Adrenal gland (tissue), 12 donors: ENCODE results near the gene MYO18B. TPM values are rescaled to one million over a fixed set of nuclear protein-coding genes. Genes with fewer than 3 reads are reported as not detected.

ENCODE experiments used
- DNase-seq, 7 donors: peaks; one replicate each; pipeline ENCODE4 v3.0.0-alpha.2; 2019 to 2020
- H3K27ac ChIP-seq, 5 donors: fragments of 200-600 bp; sonication (generic) in 4 of 5; 1 replicate in 3 of 5; 2 replicates in 2 of 5; pipeline versions ENCODE4 v1.5.1 to v1.8.0; 2016 to 2020; ENCODE audit warnings: mild to moderate bottlenecking in 1 of 5
- H3K27me3 ChIP-seq: fragments of 200-600 bp; 2 replicates; pipeline ENCODE4 v1.8.0; 2021
- H3K36me3 ChIP-seq, 2 donors: fragments of 200-600 bp; replicated peaks in 1 of 2; 1 replicate in 1 of 2; 2 replicates in 1 of 2; pipeline versions ENCODE4 v1.5.1 to v1.8.0; 2018 to 2022
- H3K4me1 ChIP-seq, 2 donors: fragments of 200-600 bp; replicated peaks in 1 of 2; 1 replicate in 1 of 2; 2 replicates in 1 of 2; pipeline versions ENCODE4 v1.5.1 to v1.8.0; 2018 to 2021
- H3K4me3 ChIP-seq, 4 donors: fragments of 200-600 bp; sonication (generic) in 3 of 4; one replicate each; pipeline ENCODE4 v1.5.1; 2016 to 2018
- H3K9me3 ChIP-seq, 3 donors: fragments of 200-600 bp; sonication (generic) in 1 of 3; replicated peaks in 1 of 3; 1 replicate in 2 of 3; 2 replicates in 1 of 3; pipeline versions ENCODE4 v1.5.1 to v1.8.0; 2016 to 2021
- POLR2A ChIP-seq, 2 donors: fragments of 450-650 bp; IDR thresholded peaks; one replicate each; pipeline ENCODE4 v1.6.1; 2017; ENCODE audit warnings: antibody characterized with exemption in 2 of 2, mild to moderate bottlenecking in 2 of 2, moderate library complexity in 1 of 2
- WGBS, 4 donors: extraction: QIAGEN DNeasy Blood & Tissue Kit in 2 of 4; methylation state at CpG; one replicate each; pipeline versions ENCODE4 v1.1.5 to v1.1.7; 2013 to 2017; 5-methylcytosine and 5-hydroxymethylcytosine counted together
- intact Hi-C, 2 donors: fragments of 100-400 bp; cut with DNase I; formaldehyde crosslinking; loops; one replicate each; pipeline versions ENCODE4 v1.14.1 to v1.15.0; 2022 to 2023
- polyA plus RNA-seq, 3 donors: library from polyadenylated mRNA; stranded (reverse); fragments of 200-250 nt in 2 of 3; fragments of 350-450 nt in 1 of 3; fragmentation: Illumina TruSeq in 1 of 3; extraction: RNeasy Lipid Tissue Mini Kit (QIAGEN cat#74804) in 1 of 3; gene quantifications; one replicate each; pipeline ENCODE4 v1.2.3, GENCODE V29; 2013 to 2014
- total RNA-seq, 9 donors: library from RNA; depleted of rRNA in 4 of 9; stranded (reverse); fragments of >200 nt in 4 of 9; fragments of 120-200 nt in 1 of 9; fragmentation: NEBNext Ultra II Directional in 1 of 9; extraction: Animal tissue kit (Norgen Biotek cat#: 25700) in 1 of 9; gene quantifications; one replicate each; pipeline versions ENCODE4 v1.1.0 to v1.2.4, GENCODE V29; 2013 to 2023
- TF ChIP-seq, protein P1 (sequence below), 6 experiments: fragments of 450-650 bp in 4 of 6; fragments of 200-600 bp in 2 of 6; sonication (generic) in 1 of 6; IDR thresholded peaks; 1 replicate in 5 of 6; 2 replicates in 1 of 6; pipeline versions ENCODE4 v1.5.1 to v1.8.0; 2016 to 2021; ENCODE audit warnings: antibody characterized with exemption in 6 of 6, mild to moderate bottlenecking in 2 of 6, moderate library complexity in 1 of 6
- donor health status: healthy with polysubstance abuse.
- donor health status: Bipolar disorder and iron deficiency.
- donor health status: DM: yes; HTN: yes; CAD: no.
- donor health status: DM: no; HTN: no; CAD: no.
- donor health status: DM: no; HTN: no; CAD: no.
- donor health status: DM: yes; HTN: yes; CAD: no.

Gene MYO18B
- total and polyA plus RNA-seq, 12 donors = 0.08 to 1.1 (median 0.18) TPM

DNA sequence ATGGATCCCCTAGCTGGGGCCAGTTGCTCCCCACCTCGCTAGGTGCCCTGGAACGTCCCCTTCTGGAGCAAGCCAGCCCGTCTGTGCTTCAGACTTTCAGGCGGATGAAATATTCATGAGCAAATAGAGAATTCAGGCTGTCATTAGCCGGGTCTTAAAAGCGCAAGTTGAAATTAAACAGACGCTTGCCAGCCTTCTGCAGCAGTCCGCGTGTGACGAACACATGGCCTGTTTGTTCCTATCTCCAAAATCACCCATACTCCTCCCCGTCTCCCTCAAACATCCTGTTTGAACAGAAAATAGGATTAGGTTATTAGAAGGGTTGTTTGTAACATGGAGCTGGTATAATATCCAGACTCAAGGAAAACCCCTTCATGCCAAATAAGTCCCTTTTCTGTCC is 38.7 kb downstream of the MYO18B start:
- H3K9me3 ChIP-seq = no peaks in the 10 kb centered on the region
- DNase-seq = peak in 1 of 7 donors; percentile 86
- TF ChIP-seq, protein P1, sequence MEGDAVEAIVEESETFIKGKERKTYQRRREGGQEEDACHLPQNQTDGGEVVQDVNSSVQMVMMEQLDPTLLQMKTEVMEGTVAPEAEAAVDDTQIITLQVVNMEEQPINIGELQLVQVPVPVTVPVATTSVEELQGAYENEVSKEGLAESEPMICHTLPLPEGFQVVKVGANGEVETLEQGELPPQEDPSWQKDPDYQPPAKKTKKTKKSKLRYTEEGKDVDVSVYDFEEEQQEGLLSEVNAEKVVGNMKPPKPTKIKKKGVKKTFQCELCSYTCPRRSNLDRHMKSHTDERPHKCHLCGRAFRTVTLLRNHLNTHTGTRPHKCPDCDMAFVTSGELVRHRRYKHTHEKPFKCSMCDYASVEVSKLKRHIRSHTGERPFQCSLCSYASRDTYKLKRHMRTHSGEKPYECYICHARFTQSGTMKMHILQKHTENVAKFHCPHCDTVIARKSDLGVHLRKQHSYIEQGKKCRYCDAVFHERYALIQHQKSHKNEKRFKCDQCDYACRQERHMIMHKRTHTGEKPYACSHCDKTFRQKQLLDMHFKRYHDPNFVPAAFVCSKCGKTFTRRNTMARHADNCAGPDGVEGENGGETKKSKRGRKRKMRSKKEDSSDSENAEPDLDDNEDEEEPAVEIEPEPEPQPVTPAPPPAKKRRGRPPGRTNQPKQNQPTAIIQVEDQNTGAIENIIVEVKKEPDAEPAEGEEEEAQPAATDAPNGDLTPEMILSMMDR (IDR thresholded peaks at IDR 0.05) = no peak
- no peak for TF ChIP-seq POLR2A (IDR thresholded peaks at IDR 0.05)
- no peak overlapping the region for H3K27ac ChIP-seq
- no peaks in the 10 kb centered on the region for H3K36me3 ChIP-seq
- H3K27me3 ChIP-seq = no peaks in the 10 kb centered on the region
- no peaks in the 10 kb centered on the region for H3K4me1 ChIP-seq
- intact Hi-C loops = no loop called here
- WGBS, 4 donors = 62 to 68% (median 64%) methylated on average over 11 of the region's 11 CpGs
- H3K4me3 ChIP-seq = no peak overlapping the region

DNA sequence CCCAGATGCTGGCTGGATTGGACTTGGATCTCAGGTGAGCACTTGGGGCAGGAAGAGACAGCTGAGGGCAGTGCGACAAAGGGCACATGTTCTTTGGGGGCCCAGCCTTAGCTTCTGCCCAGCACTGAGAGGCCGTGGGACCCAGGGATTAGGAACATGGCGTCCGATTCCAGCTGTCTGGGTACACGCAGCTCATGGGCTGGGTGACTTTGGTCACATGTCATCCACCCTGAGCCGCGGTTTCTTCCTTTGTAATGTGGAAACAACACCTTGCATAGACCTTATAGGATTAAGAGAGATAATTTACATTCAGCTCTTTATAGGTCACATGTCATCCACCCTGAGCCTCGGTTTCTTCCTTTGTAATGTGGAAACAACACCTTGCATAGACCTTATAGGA is 39.8 kb downstream of the MYO18B start:
- DNase-seq = no peak
- TF ChIP-seq, protein P1 (IDR thresholded peaks at IDR 0.05) = no peak
- TF ChIP-seq POLR2A (IDR thresholded peaks at IDR 0.05) = no peak
- intact Hi-C loops = no loop called here
- Histone ChIP-seq H3K36me3 (no peaks in the 10 kb centered on the region), H3K27me3 (no peaks in the 10 kb centered on the region), H3K4me3 (no peak overlapping the region), H3K9me3 (no peaks in the 10 kb centered on the region), H3K27ac (no peak overlapping the region), H3K4me1 (no peaks in the 10 kb centered on the region)
- 87 to 90% (median 89%) methylated on average over 7 to 8 of the region's 8 CpGs for WGBS, 4 donors

DNA sequence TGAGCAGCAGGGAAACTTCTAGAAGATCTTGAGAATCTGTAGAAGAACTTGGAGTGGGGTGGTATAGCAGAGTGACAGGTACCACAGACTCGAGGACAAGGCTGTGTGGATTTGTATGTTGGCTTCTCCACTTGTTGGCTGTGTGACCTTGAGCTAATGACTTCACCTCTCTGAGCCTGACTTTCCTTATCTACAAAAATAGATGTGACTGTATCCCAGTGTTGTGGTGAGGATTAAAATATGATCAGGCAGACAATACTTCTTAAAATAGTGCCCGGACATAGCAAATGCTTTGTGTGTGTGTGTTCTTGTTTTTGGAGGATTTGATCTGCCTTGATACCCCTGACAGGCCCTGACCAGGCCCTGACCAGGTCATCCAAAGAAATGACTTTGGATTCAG is 40.8 kb downstream of the MYO18B start:
- intact Hi-C loops = no loop called here
- H3K36me3 ChIP-seq = no peaks in the 10 kb centered on the region
- WGBS, 4 donors = 42 to 69% (median 54%) methylated on average over 2 of the region's 2 CpGs

DNA sequence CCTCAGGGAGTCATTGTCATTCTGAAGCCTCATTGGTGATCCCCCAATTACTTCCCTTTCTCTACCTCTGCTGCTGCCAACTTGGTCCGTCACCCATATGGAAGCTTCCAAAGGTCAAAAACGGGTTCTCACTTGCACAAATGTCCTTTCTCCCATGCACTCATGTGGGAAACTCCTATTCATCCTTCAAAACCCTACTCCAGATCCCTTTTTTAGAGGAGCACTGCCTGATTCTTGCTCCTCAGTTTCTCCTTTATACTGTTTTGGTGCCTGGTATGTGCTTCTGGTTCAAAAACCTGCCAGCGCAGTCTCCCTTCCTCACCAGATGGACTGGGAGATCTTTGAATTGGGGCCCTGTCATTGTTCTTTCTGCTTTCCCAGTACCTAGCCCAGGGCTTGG is 41.9 kb downstream of the MYO18B start:
- WGBS, 4 donors = 69 to 79% (median 72%) methylated on average over 3 of the region's 3 CpGs
- no peaks in the 10 kb centered on the region for H3K4me1 ChIP-seq
- no peaks in the 10 kb centered on the region for H3K9me3 ChIP-seq
- no peak for DNase-seq
- no peak overlapping the region for H3K4me3 ChIP-seq
- H3K27ac ChIP-seq = no peak overlapping the region
- no peaks in the 10 kb centered on the region for H3K27me3 ChIP-seq
- intact Hi-C loops = no loop called here
- no peaks in the 10 kb centered on the region for H3K36me3 ChIP-seq
- TF ChIP-seq, protein P1 (IDR thresholded peaks at IDR 0.05) = no peak
- no peak for TF ChIP-seq POLR2A (IDR thresholded peaks at IDR 0.05)

More for the DNA sequence above, 40.8 kb downstream of the MYO18B start:
- no peak overlapping the region for H3K4me3 ChIP-seq
- no peaks in the 10 kb centered on the region for H3K9me3 ChIP-seq
- H3K27ac ChIP-seq = no peak overlapping the region
- no peak for DNase-seq
- no peaks in the 10 kb centered on the region for H3K27me3 ChIP-seq
- no peak for TF ChIP-seq POLR2A (IDR thresholded peaks at IDR 0.05)
- TF ChIP-seq, protein P1 (IDR thresholded peaks at IDR 0.05) = no peak
- no peaks in the 10 kb centered on the region for H3K4me1 ChIP-seq
